GM12878 (cell line): ENCODE data around the gene MACROD2.

Source experiments
- CHD1 ChIP-seq: IDR thresholded peaks from 2 replicates; pipeline ENCODE4 v1.6.1; 2012; ENCODE audit warnings: low read depth, low read length, improper control_type of control experiment
- CHD2 ChIP-seq: IDR thresholded peaks from 2 replicates; pipeline ENCODE4 v1.6.1; 2011; ENCODE audit warnings: low read depth, low read length, improper control_type of control experiment, borderline replicate concordance
- CTCF ChIP-seq, 3 experiments: IDR thresholded peaks in 2 of 3; conservative IDR thresholded peaks in 1 of 3; 2 replicates each; pipeline ENCODE4 v1.5.1; 2011; ENCODE audit warnings: low read depth in 3 of 3, low read length in 3 of 3, mild to moderate bottlenecking in 3 of 3, control low read depth in 2 of 3, moderate library complexity in 2 of 3, inconsistent platforms in 1 of 3, mixed read lengths in 1 of 3; ENCODE audit not compliant: control insufficient read depth in 2 of 3, insufficient read depth in 1 of 3; ENCODE audit errors: extremely low read depth in 1 of 3
- E2F4 ChIP-seq: IDR thresholded peaks from 2 replicates; pipeline ENCODE4 v1.6.1; 2012; ENCODE audit warnings: low read depth, low read length, improper control_type of control experiment
- GABPA ChIP-seq: IDR thresholded peaks from 2 replicates; pipeline ENCODE4 v1.6.1; 2014; ENCODE audit warnings: antibody characterized with exemption, low read depth, mild to moderate bottlenecking, inconsistent platforms
- JUNB ChIP-seq: IDR thresholded peaks from 2 replicates; pipeline ENCODE4 v1.6.1; 2016; ENCODE audit warnings: antibody characterized with exemption, mild to moderate bottlenecking
- JUND ChIP-seq: IDR thresholded peaks from 2 replicates; pipeline ENCODE4 v1.6.1; 2012; ENCODE audit warnings: low read depth, mild to moderate bottlenecking, low read length, improper control_type of control experiment, moderate library complexity
- MTA3 ChIP-seq: IDR thresholded peaks from 2 replicates; pipeline ENCODE4 v1.6.1; 2012; ENCODE audit warnings: low read length, inconsistent platforms, borderline replicate concordance
- RAD21 ChIP-seq: IDR thresholded peaks from 2 replicates; pipeline ENCODE4 v1.6.1; 2011; ENCODE audit warnings: mild to moderate bottlenecking, low read depth, low read length, moderate library complexity; ENCODE audit not compliant: insufficient read depth
- USF2 ChIP-seq: IDR thresholded peaks from 2 replicates; pipeline ENCODE4 v1.6.1; 2011; ENCODE audit warnings: low read depth, low read length, improper control_type of control experiment, borderline replicate concordance
- YBX1 ChIP-seq: fragments of 450-650 bp; IDR thresholded peaks from 2 replicates; pipeline ENCODE4 v1.6.1; 2016; ENCODE audit warnings: antibody characterized with exemption
- YY1 ChIP-seq: IDR thresholded peaks from 2 replicates; pipeline ENCODE4 v1.6.1; 2011; ENCODE audit warnings: low read depth, mild to moderate bottlenecking, low read length
- ZNF384 ChIP-seq: IDR thresholded peaks from 2 replicates; pipeline ENCODE4 v1.6.1; 2012; ENCODE audit warnings: low read depth, mild to moderate bottlenecking, low read length, improper control_type of control experiment, borderline replicate concordance

GRCh38 chr20:14644306-14645097, 649.2 kb downstream of the MACROD2 start:
- no peak for TF ChIP-seq CTCF (IDR thresholded peaks at IDR 0.05 in 2 of 3, conservative IDR thresholded peaks at IDR 0.05 in 1 of 3; ENCODE audit: control insufficient read depth in 2 of 3, extremely low read depth in 1 of 3, insufficient read depth in 1 of 3, low read depth in 3 of 3, low read length in 3 of 3)
- TF ChIP-seq RAD21, result no peak
- no peak for TF ChIP-seq E2F4
- TF ChIP-seq JUNB, result no peak
- no peak for TF ChIP-seq JUND
- TF ChIP-seq USF2, result no peak
- TF ChIP-seq ZNF384, result no peak
- TF ChIP-seq CHD1, result no peak
- no peak for TF ChIP-seq YBX1
- no peak for TF ChIP-seq YY1
- no peak for TF ChIP-seq MTA3
- no peak for TF ChIP-seq GABPA
- TF ChIP-seq CHD2, result no peak
